Brain microvascular endothelial cell (primary cell): Measurements from ENCODE around the gene PPIL3.

Source experiments
- DNase-seq: peaks from one replicate; pipeline ENCODE4 v3.0.0-alpha.2; 2020
- H3K27ac ChIP-seq: fragments of 250-450 bp; sonication (Bioruptor Pico); 2 replicates; pipeline ENCODE4 v1.5.1; 2020; ENCODE audit warnings: mild to moderate bottlenecking, moderate library complexity
- H3K27me3 ChIP-seq: fragments of 250-450 bp; sonication (Bioruptor Pico); replicated peaks from 2 replicates; pipeline ENCODE4 v1.5.1; 2020; ENCODE audit warnings: mild to moderate bottlenecking
- H3K36me3 ChIP-seq: fragments of 250-450 bp; sonication (Bioruptor Pico); replicated peaks from 2 replicates; pipeline ENCODE4 v1.5.1; 2020; ENCODE audit warnings: mild to moderate bottlenecking
- H3K4me3 ChIP-seq: 2 replicates; pipeline ENCODE4 v1.5.1; 2011; ENCODE audit warnings: low read depth, mild to moderate bottlenecking, control low read depth, low read length, moderate library complexity
- in situ Hi-C: cut with HindIII; loops from 2 replicates; pipeline ENCODE4 v1.10.0; 2017; ENCODE audit warnings: low sequenced_read_pairs, low pct_ligation_motif_present
- TF ChIP-seq, protein P1 (sequence below): IDR thresholded peaks from 2 replicates; pipeline ENCODE4 v1.5.1; 2011; ENCODE audit warnings: low read depth, mild to moderate bottlenecking, moderate library complexity, low read length, control low read depth, inconsistent platforms; ENCODE audit errors: missing control alignments

The PPIL3 gene

DNA sequence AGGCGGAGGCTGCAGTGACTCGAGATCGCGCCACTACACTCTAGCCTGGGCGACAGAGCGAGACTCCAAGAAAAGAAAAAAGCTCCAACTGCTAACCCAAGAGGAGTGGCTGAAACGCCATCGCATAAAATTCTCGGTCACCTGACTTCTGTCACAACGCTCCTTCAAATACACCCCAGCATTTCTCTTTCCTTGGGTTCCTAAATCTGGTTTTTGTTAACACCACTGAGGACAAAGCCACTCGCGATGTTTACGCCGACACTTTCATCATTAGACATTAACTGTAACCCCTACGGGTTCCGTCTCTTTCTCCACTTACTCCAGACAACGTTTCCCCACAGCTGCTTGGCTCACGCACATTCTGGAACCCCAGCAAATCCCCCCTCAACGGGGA lies 25.1 kb downstream of the PPIL3 start:
- TF ChIP-seq, protein P1, sequence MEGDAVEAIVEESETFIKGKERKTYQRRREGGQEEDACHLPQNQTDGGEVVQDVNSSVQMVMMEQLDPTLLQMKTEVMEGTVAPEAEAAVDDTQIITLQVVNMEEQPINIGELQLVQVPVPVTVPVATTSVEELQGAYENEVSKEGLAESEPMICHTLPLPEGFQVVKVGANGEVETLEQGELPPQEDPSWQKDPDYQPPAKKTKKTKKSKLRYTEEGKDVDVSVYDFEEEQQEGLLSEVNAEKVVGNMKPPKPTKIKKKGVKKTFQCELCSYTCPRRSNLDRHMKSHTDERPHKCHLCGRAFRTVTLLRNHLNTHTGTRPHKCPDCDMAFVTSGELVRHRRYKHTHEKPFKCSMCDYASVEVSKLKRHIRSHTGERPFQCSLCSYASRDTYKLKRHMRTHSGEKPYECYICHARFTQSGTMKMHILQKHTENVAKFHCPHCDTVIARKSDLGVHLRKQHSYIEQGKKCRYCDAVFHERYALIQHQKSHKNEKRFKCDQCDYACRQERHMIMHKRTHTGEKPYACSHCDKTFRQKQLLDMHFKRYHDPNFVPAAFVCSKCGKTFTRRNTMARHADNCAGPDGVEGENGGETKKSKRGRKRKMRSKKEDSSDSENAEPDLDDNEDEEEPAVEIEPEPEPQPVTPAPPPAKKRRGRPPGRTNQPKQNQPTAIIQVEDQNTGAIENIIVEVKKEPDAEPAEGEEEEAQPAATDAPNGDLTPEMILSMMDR: no peak

DNA sequence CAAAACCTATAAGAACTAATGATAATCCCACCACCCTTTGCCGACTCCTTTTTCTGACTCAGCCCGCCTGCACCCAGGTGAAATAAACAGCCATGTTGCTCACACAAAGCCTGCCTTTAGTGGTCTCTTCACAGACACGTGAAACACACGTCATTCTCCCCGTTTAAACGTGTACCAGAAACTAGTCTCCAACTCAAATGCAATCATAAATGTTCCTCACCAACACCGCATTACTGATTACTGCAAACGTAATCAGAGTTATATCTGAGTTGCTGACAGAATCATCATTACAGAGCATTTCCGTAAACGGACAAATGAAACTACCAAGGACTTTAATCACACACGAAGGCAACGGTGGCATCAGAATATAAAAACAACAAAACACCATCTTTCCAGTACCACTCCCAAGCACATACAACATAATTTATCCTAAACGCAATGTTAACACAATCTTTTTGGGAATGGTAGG lies 26.3 kb downstream of the PPIL3 start:
- H3K4me3 ChIP-seq: peak overlapping the region; percentile 84
- DNase-seq: peak; percentile 68
- peaks cover 46% of the 10 kb centered on the region for H3K36me3 ChIP-seq
- H3K27me3 ChIP-seq: no peaks in the 10 kb centered on the region
- peak overlapping the region; percentile 98 for H3K27ac ChIP-seq
- TF ChIP-seq, protein P1: no peak
- in situ Hi-C loops: no loop called here

More for the DNA sequence above, 25.1 kb downstream of the PPIL3 start:
- Histone ChIP-seq H3K4me3 (peak overlapping the region; percentile 84), H3K36me3 (peaks cover 35% of the 10 kb centered on the region), H3K27ac (peak overlapping the region; percentile 98), H3K27me3 (no peaks in the 10 kb centered on the region)
- no peak for DNase-seq
- in situ Hi-C loops: no loop called here

DNA sequence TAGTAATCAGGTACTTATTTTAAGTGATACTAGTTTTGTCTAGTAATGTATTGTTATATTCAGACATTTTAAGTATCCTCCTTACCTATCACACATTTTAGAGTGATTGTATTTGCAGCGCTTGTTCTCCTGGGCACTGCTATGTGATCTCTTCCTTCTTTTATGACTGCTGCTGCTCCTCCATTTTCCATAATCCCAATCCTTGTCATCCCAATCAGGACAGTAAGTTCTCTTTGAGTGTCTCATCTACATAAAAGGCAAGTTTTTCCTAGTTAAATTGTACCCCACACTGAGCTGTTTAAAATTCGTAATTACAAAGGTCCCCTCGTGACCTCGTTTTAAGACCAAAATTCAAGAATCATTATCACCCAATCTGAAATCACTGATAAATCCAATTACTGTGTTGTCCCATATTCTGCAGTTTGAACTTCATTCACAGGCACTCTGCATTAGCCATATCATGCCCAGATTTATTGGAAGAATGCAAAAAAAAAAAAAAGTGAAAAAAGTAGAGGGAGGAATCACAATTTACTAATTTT lies 27.2 kb downstream of the PPIL3 start:
- no peak for DNase-seq
- H3K27me3 ChIP-seq: no peaks in the 10 kb centered on the region
- in situ Hi-C loops: no loop called here
- H3K4me3 ChIP-seq: peak overlapping the region; percentile 84
- peak overlapping the region; percentile 98 for H3K27ac ChIP-seq
- TF ChIP-seq, protein P1: no peak
- H3K36me3 ChIP-seq: peaks cover 55% of the 10 kb centered on the region

DNA sequence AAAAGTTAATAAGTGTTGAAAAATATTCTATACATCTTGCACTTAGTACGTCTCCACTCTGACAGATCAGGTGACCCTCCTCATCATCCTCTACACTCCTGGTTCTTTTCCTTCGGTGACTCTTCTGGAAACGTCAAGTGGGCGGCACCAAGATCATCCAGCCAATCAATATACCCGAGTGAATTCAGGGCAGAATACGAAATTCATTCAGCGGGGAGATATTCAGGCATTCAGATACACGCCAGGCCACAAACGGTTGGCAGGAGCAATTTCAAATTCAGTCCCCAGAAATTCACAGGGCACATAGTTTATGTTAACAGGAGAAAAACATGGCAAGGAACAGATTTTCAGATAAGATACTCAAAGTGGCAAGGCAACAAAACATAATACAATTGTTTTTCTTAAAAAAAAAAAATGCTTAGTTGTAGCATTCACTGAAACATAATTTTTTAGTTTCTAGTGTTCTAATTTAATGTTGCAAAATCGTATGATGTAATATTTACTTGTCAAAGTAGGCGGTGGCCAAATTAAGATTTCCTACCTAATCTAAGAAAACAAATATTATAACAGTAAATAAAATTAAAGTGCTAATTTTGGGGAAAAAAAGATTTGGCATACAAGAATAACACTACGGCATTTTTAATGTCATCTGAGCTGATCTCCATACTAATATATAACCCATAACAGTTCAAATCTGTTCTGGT lies 28.6 kb downstream of the PPIL3 start:
- H3K27me3 ChIP-seq: no peaks in the 10 kb centered on the region
- TF ChIP-seq, protein P1: no peak
- H3K36me3 ChIP-seq: peaks cover 69% of the 10 kb centered on the region
- H3K4me3 ChIP-seq: no peak overlapping the region
- in situ Hi-C loops: no loop called here
- DNase-seq: peak; percentile 47
- H3K27ac ChIP-seq: no peak overlapping the region

DNA sequence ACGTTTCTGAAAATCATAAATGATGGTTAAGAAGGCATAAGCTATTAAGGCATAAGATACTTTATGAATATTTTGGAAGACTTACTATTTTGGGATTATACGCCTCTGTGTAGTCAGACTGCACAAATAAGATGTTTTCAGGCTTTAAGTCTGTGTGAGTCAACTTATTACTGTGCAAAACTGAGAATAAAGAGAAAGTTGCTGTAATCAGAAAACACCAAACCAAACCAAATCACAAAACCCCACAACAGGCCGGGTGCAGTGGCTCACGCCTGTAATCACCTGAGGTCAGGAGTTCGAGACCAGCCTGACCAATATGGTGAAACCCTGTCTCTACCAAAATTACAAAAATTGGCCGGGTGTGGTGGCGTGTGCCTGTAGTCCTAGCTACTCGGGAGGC lies 32.1 kb downstream of the PPIL3 start:
- Histone ChIP-seq H3K27me3 (no peaks in the 10 kb centered on the region), H3K27ac (no peak overlapping the region), H3K4me3 (no peak overlapping the region), H3K36me3 (peaks cover 92% of the 10 kb centered on the region)
- TF ChIP-seq, protein P1: no peak
- no peak for DNase-seq
- in situ Hi-C loops: no loop called here
